DMS53 (cell line): ENCODE measurements around the gene TBC1D10A.

Experiments
- DNase-seq: peaks from one replicate; lab custom pipeline; 2025; lab: John Stamatoyannopoulos, UW

Gene TBC1D10A

GRCh38 chr22:30320021-30320556 lies 6.7 kb downstream of the TBC1D10A start:
- DNase-seq, result no peak

- DNase-seq, result no peak
These were observed 7.8 kb downstream of the TBC1D10A start for GRCh38 chr22:30318799-30319419.

GRCh38 chr22:30317778-30318177 lies 9.0 kb downstream of the TBC1D10A start:
- no peak for DNase-seq

- no peak for DNase-seq
These were observed 10.7 kb downstream of the TBC1D10A start for GRCh38 chr22:30315962-30316576.

GRCh38 chr22:30314915-30315314 lies 11.8 kb downstream of the TBC1D10A start:
- DNase-seq, result no peak

- DNase-seq, result no peak
These were observed 13.0 kb downstream of the TBC1D10A start for GRCh38 chr22:30313527-30314363.

GRCh38 chr22:30312053-30312452 lies 14.7 kb downstream of the TBC1D10A start:
- no peak for DNase-seq

GRCh38 chr22:30310881-30311771 lies 15.6 kb downstream of the TBC1D10A start:
- DNase-seq, result no peak

GRCh38 chr22:30309951-30310741 lies 16.6 kb downstream of the TBC1D10A start:
- no peak for DNase-seq

GRCh38 chr22:30308518-30309230 lies 18.1 kb downstream of the TBC1D10A start:
- DNase-seq, result no peak

- no peak for DNase-seq
These were observed 18.6 kb downstream of the TBC1D10A start for GRCh38 chr22:30308093-30308492.

- no peak for DNase-seq
These were observed 19.6 kb downstream of the TBC1D10A start for GRCh38 chr22:30307041-30307574.

- no peak for DNase-seq
These were observed 20.1 kb downstream of the TBC1D10A start for GRCh38 chr22:30306627-30307011.

GRCh38 chr22:30305906-30306626 lies 20.7 kb downstream of the TBC1D10A start:
- DNase-seq, result no peak

GRCh38 chr22:30305519-30305905 lies 21.2 kb downstream of the TBC1D10A start:
- no peak for DNase-seq

- no peak for DNase-seq
These were observed 22.1 kb downstream of the TBC1D10A start for GRCh38 chr22:30304495-30305244.

GRCh38 chr22:30302810-30303138 lies 24.0 kb downstream of the TBC1D10A start:
- DNase-seq, result no peak

GRCh38 chr22:30301995-30302809 lies 24.5 kb downstream of the TBC1D10A start:
- DNase-seq, result no peak
